Fibroblast of the conjunctiva (primary cell): ENCODE measurements around the gene AKAP6.
A peak's percentile ranks its signal among the peaks of the same experiment; 100 is the strongest.

ENCODE experiments used
- DNase-seq: peaks from one replicate; pipeline ENCODE4 v3.0.0-alpha.2; 2010; ENCODE audit warnings: low read depth

AKAP6 gene

DNA sequence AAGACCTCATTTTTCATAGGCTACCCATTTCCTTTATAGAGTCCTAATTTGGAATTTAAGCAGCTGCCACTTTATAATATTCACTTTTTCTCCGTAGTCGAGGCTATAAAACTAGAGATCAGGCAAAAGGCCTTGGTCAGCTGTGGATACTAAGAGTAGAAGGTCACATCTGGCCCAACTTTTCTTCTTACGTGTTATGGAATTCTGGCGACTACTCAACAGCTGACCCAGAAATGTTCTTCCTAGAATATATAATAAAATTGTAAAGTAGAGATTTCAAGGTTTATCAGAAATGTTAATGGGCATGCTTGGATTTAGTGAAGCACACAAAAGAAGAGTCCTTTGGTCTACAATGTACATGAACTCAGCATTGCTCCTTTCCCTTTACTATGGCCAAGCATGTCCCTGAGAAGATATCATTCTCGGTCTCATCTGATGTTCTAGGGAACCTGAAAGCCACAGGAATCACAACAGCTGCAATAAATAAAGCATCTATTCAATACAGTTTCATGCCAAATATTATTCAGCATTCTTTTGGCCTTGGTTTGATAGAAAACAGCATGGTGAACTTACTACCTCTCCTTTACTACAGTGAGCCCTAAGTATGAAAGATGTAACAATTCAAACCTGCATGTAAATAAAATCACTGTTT, 348.2 kb downstream of the AKAP6 start:
- no peak for DNase-seq

DNA sequence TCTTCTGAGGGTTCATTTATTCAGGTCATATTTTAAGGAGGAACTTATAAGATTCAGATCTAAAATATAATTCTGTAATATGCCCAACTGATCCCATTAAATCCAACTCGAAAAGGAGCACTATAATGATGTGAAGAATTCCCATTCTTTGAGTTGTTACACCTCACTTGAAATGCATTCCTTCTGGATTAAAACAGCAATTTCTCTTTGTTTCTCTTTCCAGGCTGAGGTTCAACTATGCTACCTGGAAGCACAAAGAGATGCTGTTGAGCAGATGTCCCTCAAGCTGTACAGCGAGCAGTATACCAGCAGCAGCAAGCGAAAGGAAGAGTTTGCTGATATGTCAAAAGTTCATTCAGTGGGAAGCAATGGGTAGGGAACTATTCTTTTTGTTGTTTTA, 349.0 kb downstream of the AKAP6 start:
- DNase-seq: no peak

DNA sequence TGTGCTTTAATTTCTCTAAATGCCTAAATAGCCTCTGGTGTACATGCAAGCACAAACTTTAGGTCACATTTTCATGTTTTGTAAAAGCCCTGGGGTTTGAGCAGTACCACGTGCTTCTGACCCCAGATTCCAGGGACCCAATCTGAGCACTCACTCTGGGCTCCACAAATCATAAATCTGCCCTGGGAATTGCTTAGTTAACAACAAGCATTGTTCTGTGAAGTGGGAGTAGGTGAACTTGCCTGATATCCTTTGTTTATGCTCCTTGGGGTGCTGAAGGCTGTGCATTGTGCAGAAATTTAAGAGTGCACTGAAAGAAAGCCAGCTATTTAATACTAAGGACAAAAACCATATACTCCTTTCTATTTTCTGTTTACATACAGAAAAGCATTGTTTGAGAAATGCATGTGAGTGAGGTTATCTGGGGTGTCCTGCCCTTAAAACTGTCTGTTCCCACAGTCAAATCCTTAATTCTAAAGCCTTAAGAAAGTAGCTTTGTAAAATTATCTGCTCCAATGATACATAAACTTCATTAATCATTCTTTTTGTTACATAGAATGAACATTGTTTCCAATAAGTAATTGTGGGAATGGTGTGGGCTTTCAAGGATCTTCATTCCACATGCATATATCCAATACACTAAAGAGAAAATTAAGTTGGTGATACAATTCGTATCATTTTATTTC, 351.0 kb downstream of the AKAP6 start:
- DNase-seq: no peak

DNA sequence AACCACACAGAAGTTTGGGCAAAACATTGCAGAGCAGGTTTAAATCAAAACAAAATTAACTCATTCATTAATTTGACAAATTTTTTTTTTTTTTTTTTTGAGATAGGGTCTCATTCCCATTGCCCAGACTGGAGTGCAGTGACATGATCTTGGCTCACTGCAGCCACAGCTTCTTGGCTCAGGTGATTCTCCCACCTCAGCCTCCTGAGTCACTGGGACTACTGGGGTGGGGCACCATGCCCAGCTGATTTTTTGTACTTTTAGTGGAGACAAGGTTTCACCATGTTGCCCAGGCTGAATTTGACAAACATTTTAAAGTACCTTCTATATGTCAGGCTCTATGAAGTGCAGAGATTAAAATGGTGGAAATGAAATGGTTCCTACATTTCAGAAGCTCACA, 352.5 kb downstream of the AKAP6 start:
- DNase-seq: no peak

DNA sequence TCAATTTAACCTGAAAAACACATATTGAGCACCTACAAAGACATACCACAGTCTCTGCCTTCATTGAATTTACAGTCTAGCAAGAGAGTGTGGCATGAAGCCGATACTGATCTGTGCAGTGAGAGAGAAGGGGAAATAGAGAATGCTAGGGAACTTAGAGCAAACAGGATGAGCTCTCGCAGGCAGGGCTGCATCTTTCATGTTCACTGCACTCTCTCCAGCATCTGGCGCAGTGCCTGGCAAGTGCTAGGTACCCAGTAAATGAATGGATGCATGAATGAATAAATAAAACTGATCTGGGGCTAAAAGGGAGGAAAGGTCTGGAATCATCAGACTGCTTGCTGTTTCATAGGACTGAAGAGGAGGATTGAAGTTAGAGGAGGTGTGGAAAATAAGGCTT, 353.1 kb downstream of the AKAP6 start:
- no peak for DNase-seq

DNA sequence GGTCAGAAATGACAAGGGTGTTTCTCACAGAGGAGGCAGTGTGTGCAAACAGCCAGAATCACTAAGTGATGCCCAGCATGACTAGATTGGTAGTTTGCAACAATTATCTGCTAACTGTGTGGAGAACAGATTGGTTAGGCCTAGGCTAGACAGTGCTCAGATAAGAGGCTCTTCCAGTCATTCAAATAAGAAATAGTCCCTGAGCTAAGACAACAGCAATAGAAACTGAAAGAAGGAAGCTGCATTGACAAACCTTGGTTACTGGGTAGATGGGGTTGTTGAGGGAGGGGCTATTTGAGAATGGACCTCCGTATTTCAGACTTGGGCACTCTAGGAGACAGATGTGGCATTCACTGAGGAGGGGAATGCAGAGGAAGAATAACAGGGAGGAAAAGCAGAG, 354.6 kb downstream of the AKAP6 start:
- no peak for DNase-seq

DNA sequence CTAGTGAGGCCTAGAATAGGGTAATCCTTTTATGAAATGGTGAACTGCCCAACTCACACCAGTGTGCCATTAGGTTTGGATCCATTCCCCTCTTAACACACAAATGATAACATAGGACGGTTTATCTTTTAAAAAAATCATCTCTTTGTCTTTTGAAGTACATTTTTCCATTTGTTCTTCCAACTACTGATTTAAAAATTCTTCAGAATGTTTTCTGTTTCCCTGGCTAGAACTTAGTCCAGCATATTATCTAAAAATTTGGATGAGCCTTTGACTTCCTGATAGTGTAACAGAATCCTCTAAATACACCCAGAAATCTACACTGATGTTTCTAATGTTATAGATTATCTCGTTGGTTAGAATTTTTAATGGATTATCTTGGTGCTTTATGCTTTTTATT, 359.8 kb downstream of the AKAP6 start:
- no peak for DNase-seq

DNA sequence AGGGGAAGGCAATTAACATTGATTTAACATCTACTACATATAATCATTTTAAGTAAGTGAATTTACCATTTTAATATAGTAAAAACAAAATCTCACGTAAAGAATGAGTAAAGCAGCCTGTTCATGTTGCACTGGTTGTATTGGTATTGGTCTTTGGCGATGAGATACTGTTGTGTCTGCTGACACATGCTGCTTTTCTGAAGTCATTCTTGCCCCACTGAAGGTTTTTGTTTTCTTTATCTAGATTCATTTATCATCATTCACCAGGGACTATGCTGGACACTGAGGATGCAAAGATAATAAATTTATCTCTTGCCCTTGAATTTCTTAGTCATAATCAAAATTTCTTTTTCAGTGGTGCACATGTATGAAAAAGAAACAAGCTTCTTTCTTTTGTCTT, 363.3 kb downstream of the AKAP6 start:
- no peak for DNase-seq

DNA sequence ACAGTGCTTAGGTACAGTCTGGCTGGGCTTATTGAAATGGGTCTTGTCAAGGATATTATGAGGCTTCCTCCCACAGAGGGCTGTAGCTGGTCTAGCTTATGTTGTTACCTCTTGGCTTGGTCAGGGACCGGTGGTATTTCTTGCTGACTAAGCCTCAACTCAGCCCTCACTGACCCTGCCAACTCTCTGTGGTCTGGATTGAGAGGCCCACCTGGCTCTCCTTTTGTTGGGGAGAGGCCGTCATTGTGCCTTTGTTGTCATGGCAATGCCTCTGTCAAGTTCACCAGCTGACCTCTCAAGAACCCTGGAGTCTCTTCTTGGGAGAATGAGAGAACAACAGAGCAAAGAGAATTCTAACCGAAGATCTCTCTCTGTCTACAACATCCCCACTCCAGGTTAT, 364.0 kb downstream of the AKAP6 start:
- DNase-seq: peak; percentile 10

DNA sequence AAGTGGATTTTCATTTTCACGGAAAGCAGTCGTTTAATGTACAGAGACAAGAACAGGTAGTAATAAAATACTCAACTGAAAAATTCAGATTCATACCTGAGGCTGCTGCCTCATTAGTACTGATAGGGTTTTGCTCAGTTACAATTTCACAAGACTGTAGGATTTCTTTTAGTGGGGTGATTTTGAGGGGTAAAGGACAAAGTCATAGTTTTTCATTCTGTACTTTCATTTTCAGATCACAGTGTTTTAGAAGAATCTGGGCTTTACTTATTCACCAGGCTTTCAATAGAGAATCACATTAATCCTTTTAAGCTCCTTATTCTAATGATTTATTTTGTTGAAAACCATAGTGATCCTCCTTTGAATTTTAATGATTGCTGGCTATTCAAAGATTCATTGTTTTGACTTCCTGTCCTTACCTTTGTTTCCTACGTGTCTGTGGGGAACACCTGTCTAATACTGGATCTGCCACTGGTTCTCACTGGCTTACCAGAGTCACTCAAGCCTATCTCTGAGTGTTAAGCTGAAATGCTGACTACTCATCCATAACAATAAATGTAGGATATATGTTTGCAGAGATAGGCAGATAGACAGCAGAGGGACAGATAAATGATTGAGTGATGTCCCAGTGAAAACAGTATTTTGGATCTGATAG, 365.8 kb downstream of the AKAP6 start:
- no peak for DNase-seq

DNA sequence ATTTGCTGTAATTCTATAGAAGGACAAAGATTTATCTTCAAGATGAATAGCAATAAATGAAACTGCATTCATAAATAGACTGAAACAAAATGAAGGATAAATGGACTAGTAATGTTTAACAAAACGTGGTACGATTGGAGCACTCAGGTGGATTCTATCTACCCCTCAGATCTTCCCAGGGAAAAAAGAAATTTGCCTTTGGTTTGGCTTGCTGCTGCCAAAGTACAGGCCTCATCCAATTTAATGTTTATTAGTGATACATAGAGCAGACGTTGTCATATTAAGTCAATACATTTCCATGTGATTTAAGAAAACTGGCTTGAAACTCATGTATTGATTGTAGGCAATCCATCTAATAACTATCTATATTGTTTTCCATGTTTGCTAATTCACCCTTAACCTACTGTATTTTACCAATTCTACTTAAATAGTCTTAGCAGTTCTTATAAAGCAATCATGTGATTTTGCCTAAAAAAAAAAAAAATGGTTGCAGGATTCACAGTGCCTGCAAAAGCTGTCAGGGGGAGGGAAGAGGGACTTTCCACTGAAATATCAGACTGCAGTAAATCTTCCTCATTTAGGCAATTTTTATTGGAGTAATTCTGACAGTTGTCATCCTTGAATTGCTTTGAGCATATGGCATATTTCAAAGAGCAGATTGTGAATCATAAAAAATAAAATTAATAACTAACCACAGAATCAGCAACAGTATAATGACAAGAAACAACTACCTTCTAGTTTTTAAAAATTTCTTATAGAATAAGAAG, 367.4 kb downstream of the AKAP6 start:
- no peak for DNase-seq

DNA sequence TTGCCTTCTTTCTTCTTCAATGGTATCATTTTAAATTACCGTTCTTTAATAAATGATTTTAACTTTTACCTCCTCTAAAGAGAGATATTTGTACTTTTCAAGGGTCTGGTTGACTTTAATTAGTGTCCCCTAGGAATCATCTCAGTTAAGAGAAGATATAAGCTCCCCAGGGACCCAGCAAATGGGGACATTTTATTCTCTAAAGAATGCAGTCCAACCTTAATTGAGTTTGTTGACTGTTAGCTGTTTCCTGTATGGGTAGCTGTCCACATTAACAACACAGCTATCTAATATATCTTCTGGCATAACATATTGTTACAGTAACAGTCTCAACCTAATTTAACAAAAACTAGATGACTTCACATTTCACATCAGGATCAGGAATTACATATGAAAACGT, 368.0 kb downstream of the AKAP6 start:
- no peak for DNase-seq

DNA sequence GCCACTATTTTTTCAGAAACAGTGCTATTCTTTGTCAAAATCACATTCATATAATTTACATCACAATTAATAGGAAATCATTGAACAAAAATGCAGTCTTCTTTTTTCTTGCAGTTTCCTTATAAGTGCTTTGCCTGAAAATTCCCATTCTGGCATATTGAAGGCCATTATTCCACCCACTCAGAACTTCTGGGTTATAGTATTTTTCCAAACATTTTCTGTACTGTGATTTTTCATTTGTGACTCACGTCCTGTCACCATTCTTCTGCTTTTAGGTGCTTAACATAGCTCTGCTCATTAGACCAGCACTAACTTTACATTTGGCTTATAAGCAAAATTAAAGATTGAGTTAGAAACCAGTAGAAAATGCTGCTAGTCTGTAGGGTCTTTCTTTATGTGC, 368.6 kb downstream of the AKAP6 start:
- DNase-seq: no peak

DNA sequence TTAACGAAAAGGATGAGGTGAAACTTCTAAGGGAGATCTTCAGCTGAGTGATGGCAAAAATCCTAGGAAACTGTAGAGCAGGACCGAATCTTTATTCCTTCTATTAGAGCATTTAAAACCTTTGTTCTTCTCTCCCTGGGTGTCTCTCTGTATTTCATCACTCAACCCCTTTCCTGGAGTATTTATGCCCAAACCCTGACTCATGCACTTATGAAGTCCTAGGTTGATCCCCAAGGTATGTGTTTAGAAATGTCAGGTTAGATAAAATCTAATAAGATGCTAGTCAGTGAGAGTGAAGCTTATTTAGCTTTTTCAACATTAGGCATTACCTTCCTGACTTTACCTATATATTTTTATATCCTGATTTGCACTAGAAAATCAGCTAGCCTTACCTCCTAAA, 369.7 kb downstream of the AKAP6 start:
- DNase-seq: no peak

DNA sequence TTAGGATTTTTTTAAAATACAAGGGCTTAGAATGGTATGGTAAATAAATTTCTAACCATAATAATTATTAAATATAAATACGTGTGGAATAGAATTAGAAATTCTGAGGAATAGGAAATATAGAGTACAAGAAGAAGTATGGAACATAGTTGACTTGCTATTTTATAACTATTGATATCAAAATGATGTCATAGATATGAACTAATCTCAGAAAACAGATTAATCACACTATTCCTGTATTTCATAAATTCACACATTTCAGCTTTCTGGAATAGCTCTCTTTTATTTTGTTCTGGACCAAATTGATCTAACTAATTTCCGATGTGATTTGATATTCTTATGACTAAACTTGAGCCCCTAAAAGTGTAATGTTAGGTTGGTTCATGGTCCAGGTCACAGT, 372.4 kb downstream of the AKAP6 start:
- DNase-seq: no peak

DNA sequence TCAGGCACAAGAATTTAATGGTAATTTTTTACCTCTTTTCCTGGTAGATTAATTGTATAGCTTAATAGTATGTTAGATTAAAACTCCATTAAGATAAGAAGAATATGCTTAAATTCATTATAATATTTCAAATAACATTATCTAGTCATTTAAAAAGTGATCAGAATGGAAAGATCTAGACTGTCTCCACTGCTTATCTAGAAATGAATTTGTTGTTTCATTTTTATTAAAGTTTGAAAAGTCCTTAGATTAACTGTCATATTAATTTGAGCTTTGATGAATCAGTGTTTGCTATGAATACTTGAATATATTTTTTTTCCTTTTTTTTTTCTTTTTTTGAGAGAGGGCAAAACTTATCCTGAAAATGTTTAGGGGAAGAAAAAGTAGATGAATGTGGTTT, 373.0 kb downstream of the AKAP6 start:
- DNase-seq: no peak

DNA sequence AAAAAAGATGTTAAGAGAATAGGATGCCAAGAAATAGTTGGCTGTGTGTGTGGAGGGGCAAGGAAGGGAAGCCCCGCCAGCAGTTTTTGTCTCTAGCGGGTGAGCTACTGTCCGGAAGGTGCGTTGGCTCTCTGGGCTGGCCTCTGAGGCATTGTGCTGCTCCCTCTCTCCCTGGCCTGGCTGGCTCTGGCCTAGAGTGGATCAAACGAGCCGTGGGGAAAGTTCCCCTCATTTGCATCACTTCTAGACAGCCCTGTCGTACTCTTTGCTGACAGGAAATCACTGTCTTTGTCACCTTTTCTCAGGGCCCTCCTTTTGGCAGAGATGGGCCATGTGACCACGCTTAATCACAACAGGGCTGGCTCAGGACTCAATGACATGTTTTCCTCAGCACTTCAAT, 373.5 kb downstream of the AKAP6 start:
- DNase-seq: no peak

DNA sequence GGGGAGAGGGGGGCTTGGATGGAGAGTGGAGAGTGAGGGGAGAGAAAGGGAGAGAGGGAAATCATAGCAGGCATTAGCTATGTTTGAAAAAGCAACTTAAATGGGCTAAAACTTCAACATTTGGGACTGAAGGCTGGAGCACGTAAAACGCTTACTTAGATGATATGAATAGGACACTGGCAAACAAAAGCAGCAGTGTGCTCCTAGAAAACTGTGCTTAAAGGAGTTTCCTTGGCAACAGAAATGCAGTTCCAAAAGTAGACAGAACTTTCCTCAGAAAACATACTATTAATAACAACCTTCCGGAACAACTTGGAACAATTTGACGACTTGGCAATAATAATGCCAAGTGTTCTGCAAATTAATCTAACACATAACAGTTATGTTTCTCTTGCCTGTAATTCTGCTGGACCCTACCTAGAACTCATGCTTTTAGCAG, 374.1 kb downstream of the AKAP6 start:
- peak; percentile 49 for DNase-seq

DNA sequence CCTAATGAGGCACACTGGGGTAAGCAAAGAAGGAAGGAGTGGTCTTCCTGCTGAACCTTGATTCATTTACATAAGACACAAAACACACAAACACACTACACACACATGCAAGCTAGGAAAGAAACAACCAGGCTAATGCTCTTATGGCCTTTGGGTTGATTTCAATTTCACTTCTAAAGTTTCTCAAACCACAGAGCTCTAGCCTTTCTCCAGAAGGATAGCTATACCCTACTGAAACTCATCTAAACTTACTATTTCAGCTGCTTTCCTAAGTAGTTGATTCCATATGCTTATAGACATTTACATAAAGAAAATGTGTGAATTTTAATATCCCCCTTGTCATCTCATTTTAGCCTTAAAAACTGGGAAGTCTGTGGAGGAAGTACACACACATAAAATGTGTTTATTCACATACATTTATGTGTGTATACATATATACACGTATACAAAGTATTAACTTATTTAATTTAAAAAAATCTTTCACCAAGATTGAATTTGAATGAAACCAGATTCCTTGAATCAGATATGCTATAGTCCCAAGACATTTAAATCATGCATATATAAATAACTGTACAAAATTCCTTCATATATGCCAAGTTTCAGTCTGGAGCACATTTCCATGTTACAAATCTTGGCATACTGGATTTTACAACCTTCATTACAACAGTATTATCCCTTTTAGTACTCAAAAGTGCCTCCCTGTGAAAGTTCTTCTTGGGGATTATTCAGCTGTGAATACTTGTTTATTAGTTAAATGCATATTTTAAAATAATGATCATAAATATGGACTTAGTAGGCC, 377.8 kb downstream of the AKAP6 start:
- no peak for DNase-seq

DNA sequence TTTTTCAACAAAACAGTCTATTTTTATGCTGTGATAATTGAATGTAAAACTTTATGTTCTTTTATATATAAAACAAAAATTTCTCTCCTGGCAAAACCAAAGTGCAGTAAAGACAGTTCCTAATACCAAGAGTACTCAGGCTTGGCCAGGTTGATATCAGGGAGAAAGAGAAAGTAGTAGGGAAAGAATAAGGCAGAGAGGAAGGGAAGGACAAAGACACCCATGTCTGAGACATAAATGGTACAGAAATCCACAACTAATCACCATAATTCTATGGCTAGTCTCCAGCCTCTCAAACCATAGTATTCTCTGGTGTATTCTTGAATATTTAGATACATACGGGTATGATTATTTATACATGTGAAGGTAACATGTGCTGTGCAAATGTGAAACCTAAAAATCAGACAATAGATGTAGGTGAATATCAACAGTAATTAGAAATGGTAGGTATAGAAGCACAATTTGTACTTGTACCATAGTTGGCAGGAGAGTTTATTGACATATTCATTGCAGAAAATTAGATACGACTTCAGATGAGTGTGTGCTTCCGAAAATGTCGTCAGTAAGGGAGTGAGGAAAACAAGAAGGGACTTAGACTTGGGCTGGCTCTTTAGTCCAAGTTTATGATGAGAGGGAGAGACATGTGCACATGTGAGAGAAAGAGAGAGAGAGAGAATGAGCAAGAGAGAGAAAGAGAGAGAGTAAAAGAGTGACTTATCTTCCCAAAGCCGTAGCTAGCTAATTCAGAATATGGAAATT, 378.8 kb downstream of the AKAP6 start:
- DNase-seq: no peak

DNA sequence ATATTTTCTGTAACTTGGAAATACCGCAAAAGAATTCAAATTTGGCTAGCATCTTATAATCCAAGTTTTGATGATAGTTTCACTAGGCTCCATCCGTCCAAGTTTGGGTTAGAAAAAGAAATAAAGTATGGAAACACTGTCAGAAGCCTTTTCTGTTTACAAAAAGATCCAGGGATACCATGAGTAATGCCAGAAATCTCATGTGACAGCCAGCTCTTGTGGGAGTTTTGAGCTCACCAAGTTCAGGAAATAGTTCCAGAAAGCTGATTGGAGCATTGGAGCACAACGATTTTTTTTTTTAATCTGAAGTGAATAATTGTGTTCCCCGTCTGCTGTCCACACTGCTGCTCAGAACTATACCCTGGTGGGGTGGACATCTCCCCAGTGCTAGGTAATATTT, 379.9 kb downstream of the AKAP6 start:
- DNase-seq: peak; percentile 60
